Activated naive CD4-positive, alpha-beta T cell treated with anti-CD3 and anti-CD28 coated beads, Interleukin-2, amount 50 U/mL, for 16 hours (primary cell): ENCODE measurements around the gene ABHD11.

ENCODE experiments used
- DNase-seq: peaks from one replicate; pipeline ENCODE4 v3.0.0-alpha.2; 2020

The ABHD11 gene

GRCh38 chr7:73700581-73701134 is 37.9 kb downstream of the ABHD11 start:
- DNase-seq = no peak

GRCh38 chr7:73700069-73700423 is 38.6 kb downstream of the ABHD11 start:
- no peak for DNase-seq

- no peak for DNase-seq
These were observed 39.1 kb downstream of the ABHD11 start for GRCh38 chr7:73699370-73700068.

GRCh38 chr7:73698410-73698809 is 40.2 kb downstream of the ABHD11 start:
- DNase-seq = no peak

GRCh38 chr7:73696372-73696771 is 42.2 kb downstream of the ABHD11 start:
- no peak for DNase-seq

GRCh38 chr7:73690646-73691045 is 48.0 kb downstream of the ABHD11 start:
- no peak for DNase-seq

GRCh38 chr7:73688288-73688687 is 50.3 kb downstream of the ABHD11 start:
- no peak for DNase-seq
